ENCODE measurements around the gene IGF1.

Gene IGF1

GRCh38 chr12:102497743-102498142 lies 17.4 kb upstream of the IGF1 start:
- DNase-seq (ENCODE audit: low read depth in 3 of 3, low spot score in 1 of 3), result no peak

- DNase-seq (ENCODE audit: low read depth in 3 of 3, low spot score in 1 of 3), result no peak
These were observed 16.2 kb upstream of the IGF1 start for GRCh38 chr12:102496591-102496990.

GRCh38 chr12:102487226-102487625 lies 6.9 kb upstream of the IGF1 start:
- DNase-seq (ENCODE audit: low read depth in 3 of 3, low spot score in 1 of 3), result no peak

GRCh38 chr12:102486153-102486552 lies 5.8 kb upstream of the IGF1 start:
- DNase-seq (ENCODE audit: low read depth in 3 of 3, low spot score in 1 of 3), result no peak

- peak in 1 of 3 donors; percentile 9 for DNase-seq (ENCODE audit: low read depth in 3 of 3, low spot score in 1 of 3)
These were observed 4.1 kb upstream of the IGF1 start for GRCh38 chr12:102484428-102484958.

GRCh38 chr12:102484017-102484416 lies 3.7 kb upstream of the IGF1 start:
- DNase-seq (ENCODE audit: low read depth in 3 of 3, low spot score in 1 of 3), result no peak

GRCh38 chr12:102483466-102483865 lies 3.1 kb upstream of the IGF1 start:
- DNase-seq (ENCODE audit: low read depth in 3 of 3, low spot score in 1 of 3), result no peak

- DNase-seq (ENCODE audit: low read depth in 3 of 3, low spot score in 1 of 3), result no peak
These were observed 1.5 kb upstream of the IGF1 start for GRCh38 chr12:102481705-102482425.

GRCh38 chr12:102479939-102480338 lies 424 bp downstream of the IGF1 start:
- no peak for DNase-seq (ENCODE audit: low read depth in 3 of 3, low spot score in 1 of 3)

GRCh38 chr12:102479099-102479885 lies 1.1 kb downstream of the IGF1 start:
- DNase-seq (ENCODE audit: low read depth in 3 of 3, low spot score in 1 of 3), result no peak

- no peak for DNase-seq (ENCODE audit: low read depth in 3 of 3, low spot score in 1 of 3)
These were observed 1.8 kb downstream of the IGF1 start for GRCh38 chr12:102478405-102479098.

GRCh38 chr12:102475355-102475754 lies 5.0 kb downstream of the IGF1 start:
- DNase-seq (ENCODE audit: low read depth in 3 of 3, low spot score in 1 of 3), result no peak

- DNase-seq (ENCODE audit: low read depth in 3 of 3, low spot score in 1 of 3), result no peak
These were observed 5.8 kb downstream of the IGF1 start for GRCh38 chr12:102474438-102475064.

- DNase-seq (ENCODE audit: low read depth in 3 of 3, low spot score in 1 of 3), result no peak
These were observed 7.9 kb downstream of the IGF1 start for GRCh38 chr12:102472496-102472895.

GRCh38 chr12:102471556-102471955 lies 8.8 kb downstream of the IGF1 start:
- DNase-seq (ENCODE audit: low read depth in 3 of 3, low spot score in 1 of 3), result no peak

GRCh38 chr12:102470945-102471344 lies 9.4 kb downstream of the IGF1 start:
- no peak for DNase-seq (ENCODE audit: low read depth in 3 of 3, low spot score in 1 of 3)

- DNase-seq (ENCODE audit: low read depth in 3 of 3, low spot score in 1 of 3), result no peak
These were observed 12.0 kb downstream of the IGF1 start for GRCh38 chr12:102468261-102468915.

- DNase-seq (ENCODE audit: low read depth in 3 of 3, low spot score in 1 of 3), result no peak
These were observed 14.4 kb downstream of the IGF1 start for GRCh38 chr12:102465762-102466560.

- DNase-seq (ENCODE audit: low read depth in 3 of 3, low spot score in 1 of 3), result no peak
These were observed 16.6 kb downstream of the IGF1 start for GRCh38 chr12:102463659-102464249.
